PC-3 (cell line): ENCODE data around the gene COG3. TPM values are rescaled to one million over a fixed set of nuclear protein-coding genes. Genes with fewer than 3 reads are reported as not detected.

Experiments used
- ATAC-seq: fragments of 200-7000 bp; cut with Tn5 transposase; 2 replicates; pipeline ENCODE4 v1.9.1; 2020; ENCODE audit warnings: mild to moderate bottlenecking, moderate library complexity
- Bru-seq: library from RNA; stranded (reverse); fragments of 400-500 nt; gene quantifications from one replicate; lab custom pipeline; 2021; lab: Mats Ljungman, UMichigan
- BruChase-seq, 2 experiments: library from RNA; stranded (reverse); fragments of 400-500 nt; gene quantifications; one replicate each; lab custom pipeline; 2021; lab: Mats Ljungman, UMichigan
- BruUV-seq: library from RNA; stranded (reverse); fragments of 400-500 nt; replicated peaks from 2 replicates; lab custom pipeline; 2021; lab: Mats Ljungman, UMichigan
- CTCF ChIA-PET: fragments of 300-600 bp; sonication (Branson Sonifier 250); formaldehyde crosslinking; loops from one replicate; lab custom pipeline; 2022; ENCODE audit warnings: antibody characterized with exemption; lab: Charles Lee
- POLR2A ChIA-PET: fragments of 300-600 bp; sonication (Branson Sonifier 250); formaldehyde crosslinking; loops from one replicate; lab custom pipeline; 2022; ENCODE audit warnings: antibody characterized with exemption; ENCODE audit not compliant: unreplicated experiment; lab: Charles Lee
- DNase-seq: peaks from one replicate; pipeline ENCODE4 v3.0.0-alpha.2; 2015
- H2AFZ ChIP-seq: fragments of 300-600 bp; sonication (generic); 2 replicates; pipeline ENCODE4 v1.6.0; 2016; ENCODE audit warnings: antibody characterized with exemption, low read length
- H3F3A ChIP-seq: fragments of 300-600 bp; sonication (generic); one replicate; pipeline ENCODE4 v1.6.0; 2017; ENCODE audit warnings: antibody characterized with exemption, low read length, control low read depth, mild to moderate bottlenecking; ENCODE audit not compliant: unreplicated experiment
- H3K27ac ChIP-seq: fragments of 300-600 bp; sonication (generic); 2 replicates; pipeline ENCODE4 v1.5.1; 2016; ENCODE audit warnings: mild to moderate bottlenecking, low read length
- H3K27me3 ChIP-seq: fragments of 300-600 bp; sonication (generic); 2 replicates; pipeline ENCODE4 v1.6.1; 2016; ENCODE audit warnings: low read length, mixed read lengths
- H3K36me3 ChIP-seq: fragments of 300-600 bp; sonication (generic); 2 replicates; pipeline ENCODE4 v1.6.1; 2016; ENCODE audit warnings: low read depth, mixed run types, low read length, mixed read lengths
- H3K4me1 ChIP-seq: fragments of 300-600 bp; sonication (generic); 2 replicates; pipeline ENCODE4 v1.5.1; 2016; ENCODE audit warnings: low read length; ENCODE audit not compliant: insufficient read depth
- H3K4me2 ChIP-seq: fragments of 300-600 bp; sonication (generic); 2 replicates; pipeline ENCODE4 v1.6.0; 2016; ENCODE audit warnings: low read length
- H3K4me3 ChIP-seq: fragments of 300-600 bp; sonication (generic); 2 replicates; pipeline ENCODE4 v1.5.1; 2016; ENCODE audit warnings: mild to moderate bottlenecking, low read length, mixed read lengths
- H3K79me2 ChIP-seq: fragments of 300-600 bp; sonication (generic); 2 replicates; pipeline ENCODE4 v1.6.1; 2017; ENCODE audit warnings: low read length, mixed read lengths
- H3K9ac ChIP-seq: fragments of 300-600 bp; sonication (generic); 2 replicates; pipeline ENCODE4 v1.6.0; 2016; ENCODE audit warnings: mild to moderate bottlenecking, low read length
- H3K9me2 ChIP-seq: fragments of 300-600 bp; sonication (generic); replicated peaks from 2 replicates; pipeline ENCODE4 v1.6.1; 2016; ENCODE audit warnings: mixed run types, low read length, mixed read lengths
- H3K9me3 ChIP-seq: fragments of 300-600 bp; sonication (generic); 2 replicates; pipeline ENCODE4 v1.6.1; 2016; ENCODE audit warnings: low read length, mixed read lengths
- H4K20me1 ChIP-seq: fragments of 300-600 bp; sonication (generic); 2 replicates; pipeline ENCODE4 v1.6.1; 2016; ENCODE audit warnings: low read length, mixed read lengths
- CTCF ChIP-seq: fragments of 300-600 bp; sonication (generic); conservative IDR thresholded peaks from 2 replicates; pipeline ENCODE4 v1.5.1; 2017; ENCODE audit warnings: antibody characterized with exemption, low read depth, mild to moderate bottlenecking, low read length
- EZH2 ChIP-seq: fragments of 300-600 bp; sonication (generic); IDR thresholded peaks from one replicate; pipeline ENCODE4 v1.6.1; 2017; ENCODE audit warnings: antibody characterized with exemption, mild to moderate bottlenecking, low read length; ENCODE audit not compliant: unreplicated experiment
- EZH2phosphoT487 ChIP-seq: fragments of 300-600 bp; sonication (generic); IDR thresholded peaks from 2 replicates; pipeline ENCODE4 v1.6.1; 2018; ENCODE audit warnings: mild to moderate bottlenecking, antibody characterized with exemption, low read length, borderline replicate concordance
- intact Hi-C: fragments of 100-400 bp; cut with micrococcal nuclease; formaldehyde crosslinking; loops from 2 replicates; pipeline ENCODE4 v1.9.0; 2023
- long read RNA-seq: library from polyadenylated mRNA; unstranded; transcript quantifications from one replicate; pipeline ENCODE4 v2.0.0, GENCODE V29; 2021; ENCODE audit not compliant: unreplicated experiment
- total RNA-seq: library from RNA; depleted of rRNA; stranded (reverse); fragments of >200 nt; gene quantifications from 2 replicates; pipeline ENCODE4 v1.2.3, GENCODE V29; 2014; rRNA removed

COG3 gene, protein sequence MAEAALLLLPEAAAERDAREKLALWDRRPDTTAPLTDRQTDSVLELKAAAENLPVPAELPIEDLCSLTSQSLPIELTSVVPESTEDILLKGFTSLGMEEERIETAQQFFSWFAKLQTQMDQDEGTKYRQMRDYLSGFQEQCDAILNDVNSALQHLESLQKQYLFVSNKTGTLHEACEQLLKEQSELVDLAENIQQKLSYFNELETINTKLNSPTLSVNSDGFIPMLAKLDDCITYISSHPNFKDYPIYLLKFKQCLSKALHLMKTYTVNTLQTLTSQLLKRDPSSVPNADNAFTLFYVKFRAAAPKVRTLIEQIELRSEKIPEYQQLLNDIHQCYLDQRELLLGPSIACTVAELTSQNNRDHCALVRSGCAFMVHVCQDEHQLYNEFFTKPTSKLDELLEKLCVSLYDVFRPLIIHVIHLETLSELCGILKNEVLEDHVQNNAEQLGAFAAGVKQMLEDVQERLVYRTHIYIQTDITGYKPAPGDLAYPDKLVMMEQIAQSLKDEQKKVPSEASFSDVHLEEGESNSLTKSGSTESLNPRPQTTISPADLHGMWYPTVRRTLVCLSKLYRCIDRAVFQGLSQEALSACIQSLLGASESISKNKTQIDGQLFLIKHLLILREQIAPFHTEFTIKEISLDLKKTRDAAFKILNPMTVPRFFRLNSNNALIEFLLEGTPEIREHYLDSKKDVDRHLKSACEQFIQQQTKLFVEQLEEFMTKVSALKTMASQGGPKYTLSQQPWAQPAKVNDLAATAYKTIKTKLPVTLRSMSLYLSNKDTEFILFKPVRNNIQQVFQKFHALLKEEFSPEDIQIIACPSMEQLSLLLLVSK
- 28.8 and 30.8 TPM in 2 replicates for total RNA-seq
- Bru-seq, nascent RNA, result percentile 93 among the genes with signal in this experiment
- BruChase-seq, experiment 1, labeled RNA remaining after a 6-hour chase, result percentile 88 among the genes with signal in this experiment
- BruChase-seq, experiment 2, labeled RNA remaining after a 2-hour chase, result percentile 93 among the genes with signal in this experiment
- long read RNA-seq, full-length matches to known transcripts, result 18 of 50 reads
- long read RNA-seq, partial matches to known transcripts, result 11 of 50 reads
- long read RNA-seq, other reads (novel, unspliced or antisense), result 21 of 50 reads

DNA sequence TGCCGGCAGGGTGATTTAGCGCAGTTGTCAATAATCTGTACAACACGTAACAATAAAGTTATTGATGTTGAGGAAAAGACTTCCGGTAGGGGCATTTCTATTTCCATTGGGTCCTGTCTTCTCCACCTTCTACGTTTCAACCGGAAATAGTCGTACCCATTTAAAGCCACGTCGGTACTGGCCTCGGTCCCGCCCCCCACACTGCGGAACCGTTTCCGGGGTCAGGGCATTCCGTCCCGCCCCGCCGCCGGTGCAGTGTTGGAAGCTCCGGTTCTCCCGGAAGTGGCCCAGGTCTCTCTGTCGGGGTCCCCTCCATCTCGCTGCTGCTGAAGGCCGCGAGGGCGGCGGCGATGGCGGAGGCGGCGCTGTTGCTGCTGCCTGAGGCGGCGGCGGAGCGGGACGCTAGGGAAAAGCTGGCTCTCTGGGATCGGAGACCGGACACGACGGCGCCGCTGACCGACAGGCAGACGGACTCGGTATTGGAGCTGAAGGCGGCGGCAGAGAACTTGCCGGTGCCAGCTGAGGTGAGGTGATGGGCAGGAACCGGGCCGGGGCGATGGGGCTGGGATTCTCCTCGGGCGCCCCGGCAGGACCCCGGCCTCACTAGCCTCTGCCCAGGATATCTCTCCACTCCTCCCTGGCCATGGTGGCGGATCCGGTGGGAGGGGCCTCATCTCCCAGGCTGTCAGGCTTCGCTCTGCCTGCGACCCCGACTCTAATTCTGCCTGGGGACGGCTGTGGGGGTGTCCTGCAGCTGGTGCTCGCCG, at the start of gene COG3:
COG3 (plus strand) TSS at position 253 of the 767 bp plus-strand sequence; CDS start at position 351, 98 bp downstream.
- ChIA-PET POLR2A (interaction anchor here (0.6 kb wide), 2 partner anchors 42 to 124 kb away, joined by 3 read pairs; partner anchors contain the start of gene TPT1), CTCF (interaction anchor here (1.0 kb wide), 1 partner anchor 9 kb away, joined by 3 read pairs; no protein-coding TSS in a partner anchor)
- Histone ChIP-seq H3K9ac (peak within 1 kb of the TSS; percentile 96), H3K9me3 (no peaks in the 10 kb centered on the region), H2AFZ (peak within 1 kb of the TSS; percentile 95), H3K4me3 (peak within 1 kb of the TSS; percentile 98), H3K4me2 (peak within 1 kb of the TSS; percentile 99), H3K27ac (peak within 1 kb of the TSS; percentile 82), H3K36me3 (no peaks in the 10 kb centered on the region), H4K20me1 (peaks cover 4% of the 10 kb centered on the region; the same call in 1 of the 2 replicates), H3K27me3 (no peaks in the 10 kb centered on the region), H3K4me1 (peaks cover 10% of the 10 kb centered on the region), H3F3A (no peaks in the 10 kb centered on the region), H3K9me2 (no peaks in the 10 kb centered on the region), H3K79me2 (peaks cover 52% of the 10 kb centered on the region)
- 0 out of 2 replicates have a peak, but pooled peaks have one; percentile 11 for TF ChIP-seq CTCF
- no peak for TF ChIP-seq EZH2phosphoT487
- ATAC-seq, result peak; percentile 94
- DNase-seq, result peak; percentile 93
- BruUV-seq, result TSS peak; percentile 44
- intact Hi-C loops, result loop anchor here (2.0 kb wide), 1 partner anchor 46 kb away; the partner anchor contains the start of gene SLC25A30

DNA sequence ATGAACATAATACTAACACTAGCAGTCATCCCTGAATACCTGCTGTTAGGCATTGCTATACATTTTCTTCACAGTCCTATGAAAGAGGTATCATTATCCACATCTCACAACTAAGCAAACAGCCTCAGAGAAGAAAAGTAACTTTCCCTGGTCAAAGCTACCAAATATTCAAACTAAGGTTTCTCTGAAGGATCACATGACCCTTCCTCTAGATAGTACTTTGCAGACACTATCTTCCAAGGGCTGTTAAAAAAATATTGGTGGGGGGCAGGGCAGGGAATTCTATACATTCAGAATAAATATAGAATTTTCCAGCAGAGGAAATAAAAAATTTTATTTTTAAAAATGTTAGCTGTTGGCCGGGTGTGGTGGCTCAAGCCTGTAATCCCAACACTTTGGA, 49.6 kb upstream of the COG3 start:
- Histone ChIP-seq H3K4me1 (peaks cover 15% of the 10 kb centered on the region; the same call in 1 of the 2 replicates), H3K9me2 (no peaks in the 10 kb centered on the region), H4K20me1 (no peaks in the 10 kb centered on the region), H3K79me2 (peaks cover 44% of the 10 kb centered on the region), H3K27ac (no peak overlapping the region), H3K9me3 (no peaks in the 10 kb centered on the region), H3K4me3 (peak overlapping the region; percentile 45), H3F3A (no peaks in the 10 kb centered on the region), H3K36me3 (no peaks in the 10 kb centered on the region), H3K4me2 (peak overlapping the region; percentile 80), H3K9ac (no peak overlapping the region), H3K27me3 (no peaks in the 10 kb centered on the region), H2AFZ (peak overlapping the region; percentile 30; the same call in 1 of the 2 replicates)
- no peak for TF ChIP-seq CTCF
- no peak for TF ChIP-seq EZH2phosphoT487
- TF ChIP-seq EZH2, result no peak
- no TSS peak for BruUV-seq
- DNase-seq (no peak), ATAC-seq (no peak)
- intact Hi-C loops, result no loop called here
- ChIA-PET POLR2A (no interaction called here), CTCF (no interaction called here)
